OCI-LY1 (cell line): Measurements from ENCODE around the gene IQCB1.

Source experiments
- CTCF ChIP-seq: fragments of 200-600 bp; sonication (generic), shearing (Covaris generic); IDR thresholded peaks from 2 replicates; pipeline ENCODE4 v1.5.1; 2017; ENCODE audit warnings: mild to moderate bottlenecking, antibody characterized with exemption, low read length, moderate library complexity, mixed read lengths
- EZH2 ChIP-seq: fragments of 200-600 bp; sonication (generic), shearing (Covaris generic); IDR thresholded peaks from 2 replicates; pipeline ENCODE4 v1.8.0; 2017; ENCODE audit warnings: borderline replicate concordance, mixed run types, mild to moderate bottlenecking, antibody characterized with exemption, low read length, moderate library complexity, mixed read lengths

GRCh38 chr3:121793078-121793477 lies 41.8 kb downstream of the IQCB1 start:
- no peak for TF ChIP-seq EZH2
- TF ChIP-seq CTCF = no peak
